Progenitor cell of endocrine pancreas (in vitro differentiated cells): ENCODE data around the gene SH3RF2. TPM values are rescaled to one million over a fixed set of nuclear protein-coding genes. Genes with fewer than 3 reads are reported as not detected.

Experiments used
- DNase-seq: peaks from one replicate; pipeline ENCODE4 v3.0.0; 2021; ENCODE audit warnings: low spot score; ENCODE audit not compliant: unreplicated experiment
- H3K27ac Mint-ChIP-seq: 2 replicates; pipeline ENCODE4 v1.8.0; 2021; ENCODE audit warnings: mild to moderate bottlenecking, moderate library complexity, mixed read lengths
- H3K27me3 Mint-ChIP-seq: 2 replicates; pipeline ENCODE4 v1.8.0; 2021; ENCODE audit warnings: mixed read lengths
- H3K36me3 Mint-ChIP-seq: 2 replicates; pipeline ENCODE4 v1.8.0; 2022; ENCODE audit warnings: mixed read lengths; ENCODE audit not compliant: insufficient read depth
- H3K4me1 Mint-ChIP-seq: 2 replicates; pipeline ENCODE4 v1.8.0; 2021; ENCODE audit warnings: low read depth, mixed read lengths
- H3K4me3 Mint-ChIP-seq: 2 replicates; pipeline ENCODE4 v1.8.0; 2021; ENCODE audit warnings: low read depth, mild to moderate bottlenecking, moderate library complexity, mixed read lengths
- H3K9me3 Mint-ChIP-seq: 2 replicates; pipeline ENCODE4 v1.8.0; 2021; ENCODE audit warnings: low read depth, mixed read lengths
- total RNA-seq: library from RNA; stranded (reverse); gene quantifications from 2 replicates; pipeline ENCODE4 v1.2.1, GENCODE V29; 2021
- TF ChIP-seq, protein P1 (sequence below): fragments of 200-600 bp; sonication (generic); IDR thresholded peaks from one replicate; pipeline ENCODE4 v1.5.0; 2021; ENCODE audit warnings: antibody characterized with exemption, mild to moderate bottlenecking; ENCODE audit not compliant: unreplicated experiment

SH3RF2 gene
- total RNA-seq, 1 donor from 2014 or later, result 17.6 TPM

- Mint-ChIP-seq H3K27me3 (no peaks in the 10 kb centered on the region), H3K36me3 (no peaks in the 10 kb centered on the region), H3K4me3 (no peak overlapping the region), H3K4me1 (peaks cover 27% of the 10 kb centered on the region), H3K27ac (no peak overlapping the region), H3K9me3 (no peaks in the 10 kb centered on the region)
- no peak for DNase-seq
- TF ChIP-seq, protein P1, sequence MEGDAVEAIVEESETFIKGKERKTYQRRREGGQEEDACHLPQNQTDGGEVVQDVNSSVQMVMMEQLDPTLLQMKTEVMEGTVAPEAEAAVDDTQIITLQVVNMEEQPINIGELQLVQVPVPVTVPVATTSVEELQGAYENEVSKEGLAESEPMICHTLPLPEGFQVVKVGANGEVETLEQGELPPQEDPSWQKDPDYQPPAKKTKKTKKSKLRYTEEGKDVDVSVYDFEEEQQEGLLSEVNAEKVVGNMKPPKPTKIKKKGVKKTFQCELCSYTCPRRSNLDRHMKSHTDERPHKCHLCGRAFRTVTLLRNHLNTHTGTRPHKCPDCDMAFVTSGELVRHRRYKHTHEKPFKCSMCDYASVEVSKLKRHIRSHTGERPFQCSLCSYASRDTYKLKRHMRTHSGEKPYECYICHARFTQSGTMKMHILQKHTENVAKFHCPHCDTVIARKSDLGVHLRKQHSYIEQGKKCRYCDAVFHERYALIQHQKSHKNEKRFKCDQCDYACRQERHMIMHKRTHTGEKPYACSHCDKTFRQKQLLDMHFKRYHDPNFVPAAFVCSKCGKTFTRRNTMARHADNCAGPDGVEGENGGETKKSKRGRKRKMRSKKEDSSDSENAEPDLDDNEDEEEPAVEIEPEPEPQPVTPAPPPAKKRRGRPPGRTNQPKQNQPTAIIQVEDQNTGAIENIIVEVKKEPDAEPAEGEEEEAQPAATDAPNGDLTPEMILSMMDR, result no peak
Observed at GRCh38 chr5:145947581-145947980, 11.2 kb downstream of the SH3RF2 start.

- H3K9me3 Mint-ChIP-seq, result no peaks in the 10 kb centered on the region
- H3K27me3 Mint-ChIP-seq, result no peaks in the 10 kb centered on the region
- no peak overlapping the region for H3K27ac Mint-ChIP-seq
- no peak overlapping the region for H3K4me3 Mint-ChIP-seq
- TF ChIP-seq, protein P1, result no peak
- H3K36me3 Mint-ChIP-seq, result no peaks in the 10 kb centered on the region
- peaks cover 27% of the 10 kb centered on the region for H3K4me1 Mint-ChIP-seq
- no peak for DNase-seq
Observed at GRCh38 chr5:145948047-145948446, 11.7 kb downstream of the SH3RF2 start.

DNA sequence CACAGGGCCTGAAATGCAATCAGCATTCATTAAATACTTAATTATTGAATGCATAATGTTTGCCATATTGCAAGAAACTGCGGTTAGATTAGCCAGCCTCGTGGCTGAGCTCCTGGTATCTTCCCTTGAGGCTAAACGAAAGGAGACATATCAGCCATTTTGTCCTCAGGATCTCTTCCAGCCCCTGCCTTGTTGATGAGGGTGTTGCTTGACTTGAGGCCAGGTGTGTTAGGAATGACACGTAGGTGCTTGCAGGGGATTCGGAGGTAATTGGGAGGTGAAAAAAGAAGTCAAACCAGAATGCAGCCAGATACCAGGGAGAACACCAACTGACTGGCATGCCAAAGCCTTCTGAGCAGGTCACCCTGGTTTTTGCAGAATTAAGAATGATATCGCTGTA lies 12.5 kb downstream of the SH3RF2 start:
- no peak overlapping the region for H3K27ac Mint-ChIP-seq
- TF ChIP-seq, protein P1, result no peak
- no peak for DNase-seq
- no peak overlapping the region for H3K4me3 Mint-ChIP-seq
- peaks cover 25% of the 10 kb centered on the region for H3K4me1 Mint-ChIP-seq
- H3K36me3 Mint-ChIP-seq, result no peaks in the 10 kb centered on the region
- no peaks in the 10 kb centered on the region for H3K27me3 Mint-ChIP-seq
- no peaks in the 10 kb centered on the region for H3K9me3 Mint-ChIP-seq

DNA sequence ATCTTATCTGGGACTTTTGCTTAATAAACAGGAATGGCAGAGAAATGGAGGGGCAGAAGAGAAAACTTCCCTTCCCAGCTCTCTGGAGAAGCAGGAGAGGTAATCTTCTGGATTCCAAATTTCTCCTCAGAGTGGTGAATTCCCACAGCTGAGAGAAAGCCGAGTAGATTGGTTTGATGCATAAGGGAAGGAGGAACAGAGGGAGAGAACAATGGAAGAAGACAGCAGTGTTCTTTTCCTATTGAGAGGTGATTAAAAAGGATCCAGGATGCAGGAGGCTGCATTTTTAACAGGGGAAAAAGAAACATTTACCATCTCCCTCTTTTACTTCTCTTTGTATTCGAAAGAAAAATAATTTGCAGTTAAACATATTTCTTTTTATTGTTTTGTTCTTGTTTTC lies 13.1 kb downstream of the SH3RF2 start:
- no peak overlapping the region for H3K27ac Mint-ChIP-seq

DNA sequence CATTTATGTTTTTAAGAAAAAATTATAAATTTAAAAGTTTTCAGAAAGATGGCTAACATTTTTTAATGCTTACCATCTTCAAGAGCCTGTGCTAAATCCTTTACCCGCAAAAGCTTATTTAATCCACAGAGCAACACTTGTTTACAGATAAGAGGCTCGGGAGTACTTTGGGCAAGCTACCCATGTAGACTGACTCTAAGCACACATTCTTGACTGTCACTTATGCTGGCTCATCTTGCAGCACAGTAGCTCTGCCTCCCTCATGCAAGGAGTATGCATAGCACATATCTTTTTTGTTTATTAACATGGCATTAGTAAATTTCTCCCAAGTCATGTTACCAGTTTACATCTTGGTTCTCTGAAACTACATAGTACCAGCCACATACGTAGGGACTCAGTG lies 14.7 kb downstream of the SH3RF2 start:
- DNase-seq, result no peak
- no peak overlapping the region for H3K27ac Mint-ChIP-seq
- no peaks in the 10 kb centered on the region for H3K9me3 Mint-ChIP-seq
- H3K27me3 Mint-ChIP-seq, result no peaks in the 10 kb centered on the region
- H3K4me1 Mint-ChIP-seq, result peaks cover 11% of the 10 kb centered on the region
- H3K4me3 Mint-ChIP-seq, result no peak overlapping the region
- TF ChIP-seq, protein P1, result no peak
- H3K36me3 Mint-ChIP-seq, result no peaks in the 10 kb centered on the region

More for the DNA sequence above, 13.1 kb downstream of the SH3RF2 start:
- Mint-ChIP-seq H3K36me3 (no peaks in the 10 kb centered on the region), H3K4me3 (no peak overlapping the region), H3K27me3 (no peaks in the 10 kb centered on the region), H3K9me3 (no peaks in the 10 kb centered on the region), H3K4me1 (peaks cover 23% of the 10 kb centered on the region)
- DNase-seq, result no peak
- TF ChIP-seq, protein P1, result no peak
